Ishikawa (cell line): ENCODE data around the gene CEP78.

Source experiments
- CEBPB ChIP-seq: IDR thresholded peaks from 2 replicates; pipeline ENCODE4 v1.6.1; 2012
- CREB1 ChIP-seq: IDR thresholded peaks from 2 replicates; pipeline ENCODE4 v1.6.1; 2012; ENCODE audit warnings: low read depth
- EGR1 ChIP-seq: IDR thresholded peaks from 2 replicates; pipeline ENCODE4 v1.6.1; 2012
- EP300 ChIP-seq: IDR thresholded peaks from 2 replicates; pipeline ENCODE4 v1.6.1; 2012; ENCODE audit warnings: borderline replicate concordance
- FOXM1 ChIP-seq: IDR thresholded peaks from 2 replicates; pipeline ENCODE4 v1.6.1; 2012; ENCODE audit warnings: low read depth, borderline replicate concordance
- MAX ChIP-seq: IDR thresholded peaks from 2 replicates; pipeline ENCODE4 v1.6.1; 2012
- NFIC ChIP-seq: IDR thresholded peaks from 2 replicates; pipeline ENCODE4 v1.6.1; 2012
- RAD21 ChIP-seq: IDR thresholded peaks from 2 replicates; pipeline ENCODE4 v1.6.1; 2012; ENCODE audit warnings: low read depth
- REST ChIP-seq: IDR thresholded peaks from 2 replicates; pipeline ENCODE4 v1.6.1; 2012; ENCODE audit warnings: low read depth, mild to moderate bottlenecking
- TAF1 ChIP-seq: IDR thresholded peaks from 2 replicates; pipeline ENCODE4 v1.6.1; 2012; ENCODE audit warnings: low read depth, mild to moderate bottlenecking
- TCF12 ChIP-seq: IDR thresholded peaks from 2 replicates; pipeline ENCODE4 v1.6.1; 2012; ENCODE audit warnings: low read depth
- TEAD4 ChIP-seq: IDR thresholded peaks from 2 replicates; pipeline ENCODE4 v1.6.1; 2012
- USF1 ChIP-seq: IDR thresholded peaks from 2 replicates; pipeline ENCODE4 v1.6.1; 2012
- YY1 ChIP-seq: IDR thresholded peaks from 2 replicates; pipeline ENCODE4 v1.6.1; 2012; ENCODE audit warnings: low read depth
- ZBTB7A ChIP-seq: IDR thresholded peaks from 2 replicates; pipeline ENCODE4 v1.6.1; 2012; ENCODE audit warnings: low read depth

Gene CEP78

GRCh38 chr9:78291240-78291925, 55.5 kb downstream of the CEP78 start:
- TF ChIP-seq TEAD4 (no peak), NFIC (no peak), EGR1 (no peak), RAD21 (no peak), FOXM1 (no peak), CEBPB (no peak), ZBTB7A (no peak), REST (no peak), TAF1 (no peak), YY1 (no peak), EP300 (no peak), USF1 (no peak), TCF12 (no peak)

GRCh38 chr9:78292026-78292425, 56.2 kb downstream of the CEP78 start:
- TF ChIP-seq CREB1 (no peak), YY1 (no peak), USF1 (no peak), CEBPB (no peak), RAD21 (no peak), FOXM1 (no peak), EGR1 (no peak), NFIC (no peak)

GRCh38 chr9:78292716-78293497, 57.0 kb downstream of the CEP78 start:
- TF ChIP-seq EGR1 (no peak), FOXM1 (no peak), RAD21 (no peak), CREB1 (no peak), ZBTB7A (no peak), TCF12 (no peak), TAF1 (no peak), CEBPB (no peak), YY1 (no peak), USF1 (no peak), TEAD4 (no peak), REST (no peak), EP300 (no peak), MAX (no peak), NFIC (no peak)

GRCh38 chr9:78294290-78295176, 58.7 kb downstream of the CEP78 start:
- no peak for TF ChIP-seq EP300
- peak; percentile 48; the same call in 1 of the 2 replicates for TF ChIP-seq USF1
